CD8-positive, alpha-beta memory T cell (primary cell): ENCODE data around the gene ADORA2A. TPM values are rescaled to one million over a fixed set of nuclear protein-coding genes. Genes with fewer than 3 reads are reported as not detected.

Experiments
- CTCF ChIA-PET: fragments of 350-600 bp; sonication (Branson Sonifier 250); formaldehyde crosslinking; loops from one replicate; lab custom pipeline; 2021; ENCODE audit warnings: antibody characterized with exemption; lab: Charles Lee
- POLR2A ChIA-PET: fragments of 350-600 bp; sonication (Branson Sonifier 250); formaldehyde crosslinking; loops from one replicate; lab custom pipeline; 2021; ENCODE audit warnings: antibody characterized with exemption; lab: Charles Lee
- DNase-seq, 5 donors: peaks; one replicate each; pipeline versions ENCODE4 v3.0.0 to v3.0.0-alpha.2; 2020 to 2022; ENCODE audit warnings: mixed read lengths in 1 of 5
- H3K27ac ChIP-seq: one replicate; pipeline ENCODE4 v1.7.0; 2013; ENCODE audit warnings: low read depth, mild to moderate bottlenecking, low read length, moderate library complexity
- H3K27me3 ChIP-seq: 2 replicates; pipeline ENCODE4 v1.7.0; 2013; ENCODE audit warnings: low read length, mild to moderate bottlenecking; ENCODE audit not compliant: insufficient read depth, poor library complexity, severe bottlenecking
- H3K36me3 ChIP-seq: 2 replicates; pipeline ENCODE4 v1.7.0; 2013; ENCODE audit warnings: mild to moderate bottlenecking, low read length, moderate library complexity; ENCODE audit not compliant: insufficient read depth
- H3K4me1 ChIP-seq: 2 replicates; pipeline ENCODE4 v1.7.0; 2013; ENCODE audit warnings: mild to moderate bottlenecking, low read length, moderate library complexity; ENCODE audit not compliant: insufficient read depth
- H3K4me3 ChIP-seq: 2 replicates; pipeline ENCODE4 v1.7.0; 2013; ENCODE audit warnings: mild to moderate bottlenecking, low read length
- H3K9me3 ChIP-seq: 2 replicates; pipeline ENCODE4 v1.7.0; 2013; ENCODE audit warnings: mild to moderate bottlenecking, low read length
- H3K27ac Mint-ChIP-seq, 8 donors: one replicate each; pipeline ENCODE4 v1.8.0; 2020 to 2021; ENCODE audit warnings: mixed read lengths in 8 of 8, mild to moderate bottlenecking in 6 of 8, inconsistent platforms in 3 of 8, moderate library complexity in 3 of 8
- H3K27me3 Mint-ChIP-seq, 2 donors: one replicate each; pipeline ENCODE4 v1.8.0; 2020 to 2021; ENCODE audit warnings: mixed read lengths in 2 of 2, mild to moderate bottlenecking in 1 of 2, moderate library complexity in 1 of 2
- H3K36me3 Mint-ChIP-seq, 3 donors: one replicate each; pipeline ENCODE4 v1.8.0; 2020 to 2021; ENCODE audit warnings: mixed read lengths in 3 of 3, inconsistent platforms in 1 of 3, mild to moderate bottlenecking in 1 of 3
- H3K4me1 Mint-ChIP-seq, 3 donors: one replicate each; pipeline ENCODE4 v1.8.0; 2020 to 2021; ENCODE audit warnings: mixed read lengths in 3 of 3, inconsistent platforms in 1 of 3, mild to moderate bottlenecking in 1 of 3
- H3K4me3 Mint-ChIP-seq, 7 donors: one replicate each; pipeline ENCODE4 v1.8.0; 2020 to 2021; ENCODE audit warnings: mixed read lengths in 7 of 7, mild to moderate bottlenecking in 6 of 7, moderate library complexity in 4 of 7, inconsistent platforms in 2 of 7
- H3K9me3 Mint-ChIP-seq, 5 donors: one replicate each; pipeline ENCODE4 v1.8.0; 2020 to 2022; ENCODE audit warnings: mixed read lengths in 5 of 5, mild to moderate bottlenecking in 3 of 5, moderate library complexity in 2 of 5, inconsistent platforms in 1 of 5
- polyA plus RNA-seq: library from polyadenylated mRNA; unstranded; fragments of 300-500 nt; fragmentation: Illumina TruSeq; gene quantifications from one replicate; pipeline ENCODE4 v1.2.3, GENCODE V29; 2021
- total RNA-seq, 2 experiments: library from RNA; stranded (reverse); gene quantifications; one replicate each; pipeline ENCODE4 v1.2.3, GENCODE V29; 2021

Gene ADORA2A
- total and polyA plus RNA-seq, 3 experiments from 2014 or later: 23.2 to 89.6 (median 26.7) TPM

DNA sequence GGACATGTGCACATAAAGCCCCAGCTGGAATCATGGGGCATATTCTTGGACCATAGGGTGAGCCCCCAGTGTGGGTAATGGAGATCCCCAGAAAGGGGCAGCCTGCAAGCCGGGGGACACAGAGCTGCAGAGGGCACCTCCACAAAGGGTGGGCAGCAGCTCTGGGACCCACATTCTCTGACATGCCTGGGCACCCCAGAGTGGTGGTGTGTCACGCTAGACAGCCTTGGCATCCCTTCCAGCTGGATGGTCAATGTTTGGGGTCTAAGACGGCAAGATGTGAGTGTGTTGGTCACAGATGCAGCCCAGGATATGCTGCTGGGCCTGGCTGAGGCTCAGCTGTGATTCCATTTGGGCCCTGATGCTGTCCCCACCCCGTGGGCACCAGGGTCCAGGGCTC lies 9.7 kb downstream of the ADORA2A start:
- H3K9me3 Mint-ChIP-seq: no peaks in the 10 kb centered on the region
- Histone ChIP-seq H3K27ac (no peak overlapping the region), H3K4me3 (no peak overlapping the region), H3K36me3 (peaks cover 31% of the 10 kb centered on the region), H3K27me3 (no peaks in the 10 kb centered on the region), H3K9me3 (no peaks in the 10 kb centered on the region), H3K4me1 (peaks cover 67% of the 10 kb centered on the region)
- peak overlapping the region in 2 of 7 donors; percentile 26 to 38 for H3K4me3 Mint-ChIP-seq
- CTCF ChIA-PET: interaction anchor here (1.1 to 6.9 kb wide), 2 partner anchors 12 to 65 kb away, joined by 3 to 67 read pairs; partner anchors contain the start of gene ADORA2A
- H3K27me3 Mint-ChIP-seq: no peaks in the 10 kb centered on the region
- DNase-seq: no peak
- POLR2A ChIA-PET: interaction anchor here (1.0 kb wide), 1 partner anchor 10 kb away, joined by 4 read pairs; the partner anchor contains the start of gene ADORA2A
- peaks cover 6 to 73% (median 8%) of the 10 kb centered on the region in 3 donors for H3K36me3 Mint-ChIP-seq
- H3K4me1 Mint-ChIP-seq: peaks cover 50 to 85% (median 69%) of the 10 kb centered on the region in 3 donors
- peak overlapping the region in 7 of 8 donors; percentile 64 to 85 (median 80) for H3K27ac Mint-ChIP-seq

DNA sequence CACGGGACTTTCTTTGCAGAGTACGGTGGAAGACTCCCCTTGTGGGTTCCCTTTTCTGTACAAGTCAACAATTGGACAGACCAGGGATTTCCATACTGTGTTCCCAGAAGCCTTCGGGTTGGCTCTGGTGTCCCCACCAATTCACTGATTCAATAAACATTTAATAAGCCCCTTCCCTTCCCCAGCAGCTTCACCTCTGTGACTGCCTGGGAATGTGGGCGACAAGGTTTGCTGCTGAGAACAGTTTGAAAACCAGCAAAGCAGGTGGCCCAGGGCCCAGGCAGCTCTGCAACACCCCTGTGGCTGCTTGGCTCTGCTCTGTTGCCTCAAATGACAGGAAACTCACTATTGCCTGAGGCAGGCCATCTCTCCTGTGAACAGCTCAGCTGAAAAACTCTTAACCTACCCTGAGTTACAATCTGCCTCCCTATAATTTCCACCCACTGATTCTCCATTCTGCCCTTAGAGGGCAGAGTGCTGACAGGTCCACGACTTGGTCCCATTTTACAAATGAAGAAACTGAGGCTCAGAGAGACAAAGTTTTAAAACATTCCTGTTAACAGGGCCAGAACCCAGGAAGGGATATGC lies 10.4 kb downstream of the ADORA2A start:
- peaks cover 8 to 75% (median 8%) of the 10 kb centered on the region in 3 donors for H3K36me3 Mint-ChIP-seq
- H3K27ac ChIP-seq: no peak overlapping the region
- H3K4me1 Mint-ChIP-seq: peaks cover 48 to 85% (median 66%) of the 10 kb centered on the region in 3 donors
- H3K4me3 ChIP-seq: no peak overlapping the region
- ChIA-PET CTCF (interaction anchor here (1.0 to 6.9 kb wide), 3 partner anchors 13 to 65 kb away, joined by 3 to 67 read pairs (median 3); partner anchors contain the start of gene ADORA2A), POLR2A (no interaction called here)
- peaks cover 60% of the 10 kb centered on the region for H3K4me1 ChIP-seq
- no peaks in the 10 kb centered on the region for H3K27me3 Mint-ChIP-seq
- H3K4me3 Mint-ChIP-seq: peak overlapping the region in 4 of 7 donors; percentile 11 to 67 (median 30)
- no peaks in the 10 kb centered on the region for H3K9me3 ChIP-seq
- DNase-seq: no peak
- H3K36me3 ChIP-seq: peaks cover 38% of the 10 kb centered on the region
- H3K27me3 ChIP-seq: no peaks in the 10 kb centered on the region
- H3K9me3 Mint-ChIP-seq: no peaks in the 10 kb centered on the region
- H3K27ac Mint-ChIP-seq: peak overlapping the region; percentile 20 to 94 (median 78)

DNA sequence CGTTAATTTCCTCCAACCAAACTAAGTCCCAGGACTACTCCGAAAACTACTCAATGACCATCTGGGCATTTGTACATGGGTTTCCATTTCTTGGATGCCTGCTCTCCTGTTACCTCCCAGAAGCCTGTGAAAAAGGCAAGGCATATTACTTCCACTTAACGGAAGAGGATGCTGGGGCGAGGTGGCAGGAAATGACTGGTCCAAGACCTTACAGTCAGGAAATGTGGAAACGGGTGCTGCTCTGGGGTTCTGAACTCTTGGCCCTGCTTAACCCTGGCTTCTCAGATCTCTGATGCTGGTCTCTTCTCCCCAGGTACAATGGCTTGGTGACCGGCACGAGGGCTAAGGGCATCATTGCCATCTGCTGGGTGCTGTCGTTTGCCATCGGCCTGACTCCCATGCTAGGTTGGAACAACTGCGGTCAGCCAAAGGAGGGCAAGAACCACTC lies 12.9 kb downstream of the ADORA2A start:
- CTCF ChIA-PET: no interaction called here
- Histone ChIP-seq H3K27me3 (no peaks in the 10 kb centered on the region), H3K36me3 (peaks cover 40% of the 10 kb centered on the region), H3K27ac (no peak overlapping the region), H3K4me3 (no peak overlapping the region), H3K4me1 (peaks cover 41% of the 10 kb centered on the region), H3K9me3 (no peaks in the 10 kb centered on the region)
- Mint-ChIP-seq H3K9me3 (no peaks in the 10 kb centered on the region), H3K4me3 (no peak overlapping the region), H3K27ac (peak overlapping the region in 3 of 8 donors; percentile 36 to 81 (median 36)), H3K36me3 (peaks cover 8 to 74% (median 10%) of the 10 kb centered on the region in 3 donors), H3K27me3 (no peaks in the 10 kb centered on the region), H3K4me1 (peaks cover 36 to 79% (median 52%) of the 10 kb centered on the region in 3 donors)
- no peak for DNase-seq
- POLR2A ChIA-PET: no interaction called here

DNA sequence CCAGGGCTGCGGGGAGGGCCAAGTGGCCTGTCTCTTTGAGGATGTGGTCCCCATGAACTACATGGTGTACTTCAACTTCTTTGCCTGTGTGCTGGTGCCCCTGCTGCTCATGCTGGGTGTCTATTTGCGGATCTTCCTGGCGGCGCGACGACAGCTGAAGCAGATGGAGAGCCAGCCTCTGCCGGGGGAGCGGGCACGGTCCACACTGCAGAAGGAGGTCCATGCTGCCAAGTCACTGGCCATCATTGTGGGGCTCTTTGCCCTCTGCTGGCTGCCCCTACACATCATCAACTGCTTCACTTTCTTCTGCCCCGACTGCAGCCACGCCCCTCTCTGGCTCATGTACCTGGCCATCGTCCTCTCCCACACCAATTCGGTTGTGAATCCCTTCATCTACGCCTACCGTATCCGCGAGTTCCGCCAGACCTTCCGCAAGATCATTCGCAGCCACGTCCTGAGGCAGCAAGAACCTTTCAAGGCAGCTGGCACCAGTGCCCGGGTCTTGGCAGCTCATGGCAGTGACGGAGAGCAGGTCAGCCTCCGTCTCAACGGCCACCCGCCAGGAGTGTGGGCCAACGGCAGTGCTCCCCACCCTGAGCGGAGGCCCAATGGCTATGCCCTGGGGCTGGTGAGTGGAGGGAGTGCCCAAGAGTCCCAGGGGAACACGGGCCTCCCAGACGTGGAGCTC lies 13.5 kb downstream of the ADORA2A start:
- no peak for DNase-seq
- no peak overlapping the region for H3K27ac ChIP-seq
- H3K36me3 ChIP-seq: peaks cover 40% of the 10 kb centered on the region
- no peaks in the 10 kb centered on the region for H3K9me3 ChIP-seq
- H3K4me3 ChIP-seq: no peak overlapping the region
- CTCF ChIA-PET: no interaction called here
- POLR2A ChIA-PET: no interaction called here
- no peaks in the 10 kb centered on the region for H3K27me3 Mint-ChIP-seq
- peaks cover 32 to 78% (median 47%) of the 10 kb centered on the region in 3 donors for H3K4me1 Mint-ChIP-seq
- peaks cover 36% of the 10 kb centered on the region for H3K4me1 ChIP-seq
- H3K9me3 Mint-ChIP-seq: no peaks in the 10 kb centered on the region
- H3K27me3 ChIP-seq: no peaks in the 10 kb centered on the region
- peaks cover 8 to 73% (median 10%) of the 10 kb centered on the region in 3 donors for H3K36me3 Mint-ChIP-seq
- H3K27ac Mint-ChIP-seq: peak overlapping the region in 4 of 8 donors; percentile 29 to 81 (median 55)
- no peak overlapping the region for H3K4me3 Mint-ChIP-seq

DNA sequence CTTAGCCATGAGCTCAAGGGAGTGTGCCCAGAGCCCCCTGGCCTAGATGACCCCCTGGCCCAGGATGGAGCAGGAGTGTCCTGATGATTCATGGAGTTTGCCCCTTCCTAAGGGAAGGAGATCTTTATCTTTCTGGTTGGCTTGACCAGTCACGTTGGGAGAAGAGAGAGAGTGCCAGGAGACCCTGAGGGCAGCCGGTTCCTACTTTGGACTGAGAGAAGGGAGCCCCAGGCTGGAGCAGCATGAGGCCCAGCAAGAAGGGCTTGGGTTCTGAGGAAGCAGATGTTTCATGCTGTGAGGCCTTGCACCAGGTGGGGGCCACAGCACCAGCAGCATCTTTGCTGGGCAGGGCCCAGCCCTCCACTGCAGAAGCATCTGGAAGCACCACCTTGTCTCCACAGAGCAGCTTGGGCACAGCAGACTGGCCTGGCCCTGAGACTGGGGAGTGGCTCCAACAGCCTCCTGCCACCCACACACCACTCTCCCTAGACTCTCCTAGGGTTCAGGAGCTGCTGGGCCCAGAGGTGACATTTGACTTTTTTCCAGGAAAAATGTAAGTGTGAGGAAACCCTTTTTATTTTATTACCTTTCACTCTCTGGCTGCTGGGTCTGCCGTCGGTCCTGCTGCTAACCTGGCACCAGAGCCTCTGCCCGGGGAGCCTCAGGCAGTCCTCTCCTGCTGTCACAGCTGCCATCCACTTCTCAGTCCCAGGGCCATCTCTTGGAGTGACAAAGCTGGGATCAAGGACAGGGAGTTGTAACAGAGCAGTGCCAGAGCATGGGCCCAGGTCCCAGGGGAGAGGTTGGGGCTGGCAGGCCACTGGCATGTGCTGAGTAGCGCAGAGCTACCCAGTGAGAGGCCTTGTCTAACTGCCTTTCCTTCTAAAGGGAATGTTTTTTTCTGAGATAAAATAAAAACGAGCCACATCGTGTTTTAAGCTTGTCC lies 14.3 kb downstream of the ADORA2A start:
- DNase-seq: no peak
- H3K9me3 ChIP-seq: no peaks in the 10 kb centered on the region
- ChIA-PET POLR2A (no interaction called here), CTCF (no interaction called here)
- H3K4me1 ChIP-seq: peaks cover 28% of the 10 kb centered on the region
- Mint-ChIP-seq H3K36me3 (peaks cover 7 to 70% (median 10%) of the 10 kb centered on the region in 3 donors), H3K27ac (peak overlapping the region in 1 of 8 donors; percentile 57), H3K4me1 (peaks cover 29 to 78% (median 40%) of the 10 kb centered on the region in 3 donors), H3K4me3 (no peak overlapping the region), H3K9me3 (no peaks in the 10 kb centered on the region), H3K27me3 (no peaks in the 10 kb centered on the region)
- no peaks in the 10 kb centered on the region for H3K27me3 ChIP-seq
- no peak overlapping the region for H3K4me3 ChIP-seq
- peaks cover 40% of the 10 kb centered on the region for H3K36me3 ChIP-seq
- no peak overlapping the region for H3K27ac ChIP-seq

DNA sequence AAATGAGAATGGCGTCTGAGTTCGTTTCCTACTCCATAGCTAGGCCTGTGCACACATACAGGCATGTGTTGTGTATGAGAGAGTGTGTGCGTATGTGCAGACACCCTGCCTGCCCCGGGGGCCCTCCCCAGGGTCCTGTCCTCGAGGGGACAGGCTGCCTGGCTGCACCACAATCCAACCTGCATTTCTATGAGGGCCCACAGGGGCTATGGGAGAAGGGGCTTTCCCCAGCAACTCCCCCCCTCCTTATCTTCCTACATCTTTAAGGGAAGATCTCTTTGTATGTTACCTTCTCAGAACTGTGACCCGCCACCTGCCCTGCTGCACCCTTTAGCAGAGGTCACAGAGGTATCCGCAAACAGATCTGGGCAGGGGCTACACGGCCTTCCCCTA lies 14.9 kb downstream of the ADORA2A start:
- Histone ChIP-seq H3K27me3 (no peaks in the 10 kb centered on the region), H3K4me3 (no peak overlapping the region), H3K36me3 (peaks cover 40% of the 10 kb centered on the region), H3K9me3 (no peaks in the 10 kb centered on the region), H3K4me1 (peaks cover 21% of the 10 kb centered on the region), H3K27ac (no peak overlapping the region)
- CTCF ChIA-PET: interaction anchor here (1.9 kb wide), 1 partner anchor 15 kb away, joined by 5 read pairs; the partner anchor contains the start of gene ADORA2A
- H3K27ac Mint-ChIP-seq: peak overlapping the region in 1 of 8 donors; percentile 57
- H3K27me3 Mint-ChIP-seq: no peaks in the 10 kb centered on the region
- H3K36me3 Mint-ChIP-seq: peaks cover 6 to 64% (median 10%) of the 10 kb centered on the region in 3 donors
- H3K4me1 Mint-ChIP-seq: peaks cover 24 to 71% (median 34%) of the 10 kb centered on the region in 3 donors
- no peaks in the 10 kb centered on the region for H3K9me3 Mint-ChIP-seq
- H3K4me3 Mint-ChIP-seq: no peak overlapping the region
- DNase-seq: no peak
- POLR2A ChIA-PET: no interaction called here

DNA sequence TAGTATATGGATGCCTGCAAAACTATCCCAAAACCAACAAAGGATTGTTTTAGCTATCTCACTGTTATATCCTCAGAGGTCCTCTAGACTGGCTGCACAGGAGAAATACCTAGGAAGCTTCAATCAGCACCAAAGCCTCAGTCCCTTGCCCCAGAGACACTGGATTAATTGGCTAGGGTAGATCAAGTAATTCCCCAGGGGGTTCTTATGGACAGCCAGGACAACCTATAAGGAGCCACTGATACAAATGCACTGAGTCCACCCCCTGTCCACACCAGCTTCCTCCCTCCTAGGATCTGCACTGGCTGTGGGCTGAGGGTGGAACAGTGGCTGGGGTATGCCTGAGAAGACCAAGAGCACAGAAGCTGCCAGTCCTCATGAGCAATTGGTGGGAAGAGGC lies 16.3 kb downstream of the ADORA2A start:
- Histone ChIP-seq H3K27me3 (no peaks in the 10 kb centered on the region), H3K36me3 (peaks cover 28% of the 10 kb centered on the region), H3K4me1 (peaks cover 8% of the 10 kb centered on the region), H3K9me3 (no peaks in the 10 kb centered on the region), H3K4me3 (no peak overlapping the region), H3K27ac (no peak overlapping the region)
- Mint-ChIP-seq H3K4me1 (peaks cover 17 to 60% (median 21%) of the 10 kb centered on the region in 3 donors), H3K27ac (peak overlapping the region in 2 of 8 donors; percentile 23 to 76), H3K27me3 (no peaks in the 10 kb centered on the region), H3K9me3 (no peaks in the 10 kb centered on the region), H3K36me3 (peaks cover 6 to 51% (median 10%) of the 10 kb centered on the region in 3 donors), H3K4me3 (no peak overlapping the region)
- no peak for DNase-seq
- ChIA-PET CTCF (interaction anchor here (1.1 to 1.9 kb wide), 3 partner anchors 8 to 18 kb away, joined by 3 to 5 read pairs (median 4); partner anchors contain the start of gene ADORA2A), POLR2A (interaction anchor here (0.6 kb wide), 2 partner anchors 9 to 17 kb away, joined by 3 to 7 read pairs; no protein-coding TSS in a partner anchor)
